ENCODE measurements around the gene GPR180.
"Not testable (repeated sequence)": the region's sequence is repeated elsewhere in the genome, so short reads cannot be mapped to it uniquely, and the experiment has no call there.

Gene GPR180

GRCh38 chr13:94620286-94620896 is 18.7 kb downstream of the GPR180 start:
- Histone ChIP-seq H3K4me3 (ENCODE audit: low read depth, low read length) (no peak overlapping the region), H3K36me3 (ENCODE audit: control insufficient read depth, insufficient read depth, low read length) (peaks cover 48% of the 10 kb centered on the region), H3K27ac (ENCODE audit: low read depth, low read length) (no peak overlapping the region), H3K9ac (ENCODE audit: low read depth, low read length) (no peak overlapping the region), H3K9me3 (ENCODE audit: control insufficient read depth, insufficient read depth, low read length) (no peaks in the 10 kb centered on the region), H3K27me3 (ENCODE audit: control insufficient read depth, insufficient read depth, low read length) (no peaks in the 10 kb centered on the region), H3K4me1 (ENCODE audit: control insufficient read depth, insufficient read depth, low read length) (no peaks in the 10 kb centered on the region)

- no peak overlapping the region for H3K27ac ChIP-seq (ENCODE audit: low read depth, low read length)
- no peak overlapping the region for H3K9ac ChIP-seq (ENCODE audit: low read depth, low read length)
- H3K36me3 ChIP-seq (ENCODE audit: control insufficient read depth, insufficient read depth, low read length): peaks cover 66% of the 10 kb centered on the region
- H3K4me1 ChIP-seq (ENCODE audit: control insufficient read depth, insufficient read depth, low read length): no peaks in the 10 kb centered on the region
- no peak overlapping the region for H3K4me3 ChIP-seq (ENCODE audit: low read depth, low read length)
- H3K9me3 ChIP-seq (ENCODE audit: control insufficient read depth, insufficient read depth, low read length): no peaks in the 10 kb centered on the region
- no peaks in the 10 kb centered on the region for H3K27me3 ChIP-seq (ENCODE audit: control insufficient read depth, insufficient read depth, low read length)
Measured at GRCh38 chr13:94622344-94622743, 20.7 kb downstream of the GPR180 start.

DNA sequence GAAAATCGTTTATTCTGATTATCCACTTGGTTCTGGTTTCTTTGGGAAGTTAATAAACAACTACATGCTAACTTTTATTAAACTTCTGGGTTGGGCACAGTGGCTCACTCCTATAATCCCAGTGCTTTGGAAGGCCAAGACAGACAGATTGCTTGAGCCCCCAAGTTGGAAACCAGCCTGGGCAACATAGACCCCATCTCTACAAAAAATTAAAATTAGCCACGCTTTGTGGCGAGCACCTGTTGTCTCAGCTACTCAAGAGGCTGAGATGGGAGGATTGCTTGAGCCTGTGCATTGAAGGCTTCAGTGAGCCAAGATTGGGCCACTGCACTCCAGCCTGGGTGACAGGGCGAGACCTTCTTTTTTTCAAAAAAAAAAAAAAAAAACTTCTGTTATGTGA is 21.7 kb downstream of the GPR180 start:
- H3K27ac ChIP-seq (ENCODE audit: low read depth, low read length): no peak overlapping the region
- H3K4me3 ChIP-seq (ENCODE audit: low read depth, low read length): no peak overlapping the region
- H3K9me3 ChIP-seq (ENCODE audit: control insufficient read depth, insufficient read depth, low read length): no peaks in the 10 kb centered on the region
- no peak overlapping the region for H3K9ac ChIP-seq (ENCODE audit: low read depth, low read length)
- no peaks in the 10 kb centered on the region for H3K4me1 ChIP-seq (ENCODE audit: control insufficient read depth, insufficient read depth, low read length)
- H3K36me3 ChIP-seq (ENCODE audit: control insufficient read depth, insufficient read depth, low read length): peaks cover 75% of the 10 kb centered on the region
- no peaks in the 10 kb centered on the region for H3K27me3 ChIP-seq (ENCODE audit: control insufficient read depth, insufficient read depth, low read length)

GRCh38 chr13:94630858-94631257 is 29.2 kb downstream of the GPR180 start:
- H3K9me3 ChIP-seq (ENCODE audit: control insufficient read depth, insufficient read depth, low read length): no peaks in the 10 kb centered on the region
- H3K4me3 ChIP-seq (ENCODE audit: low read depth, low read length): no peak overlapping the region
- H3K36me3 ChIP-seq (ENCODE audit: control insufficient read depth, insufficient read depth, low read length): peaks cover 39% of the 10 kb centered on the region
- H3K27ac ChIP-seq (ENCODE audit: low read depth, low read length): no peak overlapping the region
- no peak overlapping the region for H3K9ac ChIP-seq (ENCODE audit: low read depth, low read length)
- no peaks in the 10 kb centered on the region for H3K27me3 ChIP-seq (ENCODE audit: control insufficient read depth, insufficient read depth, low read length)
- H3K4me1 ChIP-seq (ENCODE audit: control insufficient read depth, insufficient read depth, low read length): peaks cover 15% of the 10 kb centered on the region

- Histone ChIP-seq H3K9ac (ENCODE audit: low read depth, low read length) (no peak overlapping the region), H3K4me1 (ENCODE audit: control insufficient read depth, insufficient read depth, low read length) (peaks cover 15% of the 10 kb centered on the region), H3K9me3 (ENCODE audit: control insufficient read depth, insufficient read depth, low read length) (no peaks in the 10 kb centered on the region), H3K27ac (ENCODE audit: low read depth, low read length) (peak overlapping the region; percentile 5), H3K36me3 (ENCODE audit: control insufficient read depth, insufficient read depth, low read length) (peaks cover 24% of the 10 kb centered on the region), H3K27me3 (ENCODE audit: control insufficient read depth, insufficient read depth, low read length) (no peaks in the 10 kb centered on the region), H3K4me3 (ENCODE audit: low read depth, low read length) (no peak overlapping the region)
Measured at GRCh38 chr13:94632226-94632980, 30.7 kb downstream of the GPR180 start.

DNA sequence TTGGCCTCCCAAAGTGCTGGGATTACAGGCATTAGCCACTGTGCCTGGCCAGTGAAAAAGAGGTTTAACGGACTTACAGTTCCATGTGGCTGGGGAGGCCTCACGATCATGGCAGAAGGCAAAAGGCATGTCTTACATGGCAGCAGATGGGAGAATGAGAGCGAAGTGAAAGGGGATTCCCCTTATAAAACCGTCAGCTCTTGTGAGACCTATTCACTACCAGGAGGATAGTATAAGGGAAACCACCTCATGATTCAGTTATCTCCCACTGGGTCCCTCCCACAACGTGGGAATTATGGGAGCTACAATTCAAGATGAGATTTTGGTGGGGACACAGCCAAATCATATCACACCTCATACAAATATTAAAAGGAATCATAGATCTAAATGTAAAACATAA is 34.4 kb downstream of the GPR180 start:
- not testable (repeated sequence) for H3K36me3 ChIP-seq (ENCODE audit: control insufficient read depth, insufficient read depth, low read length); H3K9me3 ChIP-seq (ENCODE audit: control insufficient read depth, insufficient read depth, low read length); H3K9ac ChIP-seq (ENCODE audit: low read depth, low read length); H3K27ac ChIP-seq (ENCODE audit: low read depth, low read length); H3K4me3 ChIP-seq (ENCODE audit: low read depth, low read length); H3K27me3 ChIP-seq (ENCODE audit: control insufficient read depth, insufficient read depth, low read length)
- H3K4me1 ChIP-seq (ENCODE audit: control insufficient read depth, insufficient read depth, low read length): peaks cover 15% of the 10 kb centered on the region

- H3K9ac ChIP-seq (ENCODE audit: low read depth, low read length): no peak overlapping the region
- no peaks in the 10 kb centered on the region for H3K9me3 ChIP-seq (ENCODE audit: control insufficient read depth, insufficient read depth, low read length)
- peaks cover 19% of the 10 kb centered on the region for H3K4me1 ChIP-seq (ENCODE audit: control insufficient read depth, insufficient read depth, low read length)
- no peaks in the 10 kb centered on the region; the same call in 1 of the 2 replicates for H3K36me3 ChIP-seq (ENCODE audit: control insufficient read depth, insufficient read depth, low read length)
- H3K4me3 ChIP-seq (ENCODE audit: low read depth, low read length): no peak overlapping the region
- no peak overlapping the region for H3K27ac ChIP-seq (ENCODE audit: low read depth, low read length)
- H3K27me3 ChIP-seq (ENCODE audit: control insufficient read depth, insufficient read depth, low read length): no peaks in the 10 kb centered on the region
Measured at GRCh38 chr13:94636942-94637578, 35.4 kb downstream of the GPR180 start.

DNA sequence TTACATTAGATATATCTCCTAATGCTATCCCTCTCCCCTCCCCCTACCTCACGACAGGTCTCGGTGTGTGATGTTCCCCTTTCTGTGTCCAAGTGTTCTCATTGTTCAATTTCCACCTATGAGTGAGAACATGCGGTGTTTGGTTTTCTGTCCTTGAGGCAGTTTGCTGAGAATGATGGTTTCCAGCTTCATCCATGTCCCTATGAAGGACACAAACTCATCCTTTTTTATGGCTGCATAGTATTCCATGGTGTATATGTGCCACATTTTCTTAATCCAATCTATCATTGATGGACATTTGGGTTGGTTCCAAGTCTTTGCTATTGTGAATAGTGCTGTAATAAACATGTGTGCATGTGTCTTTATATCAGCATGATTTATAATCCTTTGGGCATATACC is 36.0 kb downstream of the GPR180 start:
- H3K4me3 ChIP-seq (ENCODE audit: low read depth, low read length): not testable (repeated sequence)
- H3K4me1 ChIP-seq (ENCODE audit: control insufficient read depth, insufficient read depth, low read length): peaks cover 19% of the 10 kb centered on the region

DNA sequence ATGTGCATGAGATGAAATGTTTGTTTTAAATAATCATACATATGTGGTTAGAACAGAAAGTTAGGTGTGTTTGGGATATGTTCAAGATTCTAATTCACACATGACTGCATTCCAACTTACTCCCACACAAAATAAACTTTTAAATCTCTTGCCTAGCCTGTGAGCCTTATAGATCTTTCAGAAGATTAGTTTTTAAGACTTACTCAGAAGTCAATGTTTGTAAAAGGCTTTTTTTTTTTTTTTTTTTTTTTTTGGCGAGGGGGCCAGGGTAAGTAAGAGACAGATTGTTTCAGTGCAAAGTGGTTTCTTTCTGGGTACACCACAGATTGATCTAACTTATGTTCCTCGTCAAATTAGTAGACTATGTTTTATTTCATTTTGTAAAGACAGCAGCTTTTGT is 39.1 kb downstream of the GPR180 start:
- Histone ChIP-seq H3K27me3 (ENCODE audit: control insufficient read depth, insufficient read depth, low read length) (no peaks in the 10 kb centered on the region), H3K4me1 (ENCODE audit: control insufficient read depth, insufficient read depth, low read length) (peaks cover 4% of the 10 kb centered on the region; the same call in 1 of the 2 replicates), H3K9me3 (ENCODE audit: control insufficient read depth, insufficient read depth, low read length) (no peaks in the 10 kb centered on the region), H3K36me3 (ENCODE audit: control insufficient read depth, insufficient read depth, low read length) (no peaks in the 10 kb centered on the region), H3K9ac (ENCODE audit: low read depth, low read length) (no peak overlapping the region), H3K27ac (ENCODE audit: low read depth, low read length) (no peak overlapping the region), H3K4me3 (ENCODE audit: low read depth, low read length) (no peak overlapping the region)

More for the DNA sequence above, 36.0 kb downstream of the GPR180 start:
- H3K9me3 ChIP-seq (ENCODE audit: control insufficient read depth, insufficient read depth, low read length); H3K27ac ChIP-seq (ENCODE audit: low read depth, low read length); H3K9ac ChIP-seq (ENCODE audit: low read depth, low read length); H3K36me3 ChIP-seq (ENCODE audit: control insufficient read depth, insufficient read depth, low read length); H3K27me3 ChIP-seq (ENCODE audit: control insufficient read depth, insufficient read depth, low read length): not testable (repeated sequence)

DNA sequence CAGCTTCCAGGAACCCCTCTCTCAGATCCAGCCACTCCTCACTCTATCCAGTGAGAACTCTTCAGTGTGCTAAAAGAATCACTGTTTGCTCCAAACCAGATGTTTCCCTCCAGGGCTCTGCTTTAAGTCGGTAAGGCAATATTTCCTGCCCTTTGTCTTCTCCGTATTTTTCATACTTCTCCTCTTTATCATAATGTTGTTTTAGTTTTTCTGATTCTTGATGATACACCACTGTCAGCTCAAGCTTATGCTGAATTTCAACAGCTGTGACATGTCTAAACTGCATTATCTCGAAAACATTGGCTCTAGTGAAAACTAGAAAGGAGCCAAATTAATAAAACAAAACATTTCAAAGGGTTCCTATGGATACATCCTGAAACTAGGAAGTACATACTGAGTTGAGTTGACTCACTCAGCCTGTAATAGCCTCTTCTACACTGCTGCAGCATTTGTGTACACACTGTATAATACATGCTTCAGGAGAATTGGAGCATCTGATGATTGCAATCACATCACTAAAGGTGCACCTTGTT is 39.8 kb downstream of the GPR180 start:
- H3K9me3 ChIP-seq (ENCODE audit: control insufficient read depth, insufficient read depth, low read length): no peaks in the 10 kb centered on the region
- no peaks in the 10 kb centered on the region for H3K36me3 ChIP-seq (ENCODE audit: control insufficient read depth, insufficient read depth, low read length)
- H3K9ac ChIP-seq (ENCODE audit: low read depth, low read length): no peak overlapping the region
- H3K4me3 ChIP-seq (ENCODE audit: low read depth, low read length): no peak overlapping the region
- peaks cover 4% of the 10 kb centered on the region; the same call in 1 of the 2 replicates for H3K4me1 ChIP-seq (ENCODE audit: control insufficient read depth, insufficient read depth, low read length)
- no peak overlapping the region for H3K27ac ChIP-seq (ENCODE audit: low read depth, low read length)
- no peaks in the 10 kb centered on the region for H3K27me3 ChIP-seq (ENCODE audit: control insufficient read depth, insufficient read depth, low read length)

DNA sequence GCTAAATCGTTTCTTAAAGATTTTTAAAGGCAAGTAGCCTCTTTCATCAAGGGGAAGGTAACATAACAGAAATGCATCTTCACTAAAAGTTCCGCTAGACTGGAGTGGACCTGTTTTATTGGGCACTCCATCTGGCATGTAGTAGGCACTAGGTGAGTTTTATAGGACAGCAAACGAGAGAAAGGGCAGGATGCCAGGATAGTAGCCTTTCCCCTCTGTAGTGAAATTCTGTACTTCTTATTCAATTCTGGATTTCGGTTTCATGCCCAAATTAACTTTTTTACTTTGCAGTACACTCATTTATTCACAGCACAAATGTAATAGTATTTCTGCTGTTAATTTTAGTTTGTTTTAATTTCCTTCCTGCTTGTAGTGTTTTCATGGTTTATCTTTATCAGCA is 45.2 kb downstream of the GPR180 start:
- Histone ChIP-seq H3K9me3 (ENCODE audit: control insufficient read depth, insufficient read depth, low read length) (no peaks in the 10 kb centered on the region), H3K27ac (ENCODE audit: low read depth, low read length) (no peak overlapping the region), H3K9ac (ENCODE audit: low read depth, low read length) (no peak overlapping the region), H3K27me3 (ENCODE audit: control insufficient read depth, insufficient read depth, low read length) (no peaks in the 10 kb centered on the region), H3K4me3 (ENCODE audit: low read depth, low read length) (no peak overlapping the region), H3K4me1 (ENCODE audit: control insufficient read depth, insufficient read depth, low read length) (no peaks in the 10 kb centered on the region), H3K36me3 (ENCODE audit: control insufficient read depth, insufficient read depth, low read length) (no peaks in the 10 kb centered on the region)
